ENCODE measurements around the gene HDAC4.

The HDAC4 gene

DNA sequence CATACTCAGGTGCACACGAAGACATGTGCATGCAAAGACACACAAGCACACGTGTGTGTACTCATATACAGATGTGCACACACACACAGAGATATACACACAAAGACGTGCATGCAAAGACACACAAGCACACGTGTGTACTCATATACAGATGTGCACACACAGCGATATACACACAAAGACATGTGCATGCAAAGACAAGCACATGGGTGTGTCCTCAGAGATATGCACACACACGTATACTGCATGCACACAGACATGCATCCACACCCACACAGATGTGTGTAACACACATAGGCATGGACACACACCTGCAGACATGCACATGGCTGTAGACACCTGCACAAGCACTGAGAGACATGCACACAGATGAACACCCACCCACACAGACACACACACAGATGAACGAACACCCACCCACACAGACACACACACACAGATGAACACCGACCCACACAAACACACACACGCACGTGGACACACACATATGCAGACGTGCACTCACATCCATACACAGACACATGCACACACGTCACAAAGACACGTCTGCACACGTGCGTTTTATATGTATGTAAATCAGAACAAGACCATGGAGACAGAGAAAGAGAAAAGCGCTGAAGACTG, 321.0 kb downstream of the HDAC4 start:
- Histone ChIP-seq H3K36me3 (ENCODE audit: insufficient read depth, low read length) (no peaks in the 10 kb centered on the region; the same call in 1 of the 2 replicates), H3K27me3 (ENCODE audit: insufficient read depth, low read length, poor library complexity, severe bottlenecking) (no peaks in the 10 kb centered on the region), H3K4me3 (ENCODE audit: low read length, poor library complexity, severe bottlenecking) (no peak overlapping the region), H3K9ac (ENCODE audit: low read depth, low read length, poor library complexity, severe bottlenecking) (no peak overlapping the region), H4K20me1 (ENCODE audit: insufficient read depth, low read length, poor library complexity, severe bottlenecking) (no peaks in the 10 kb centered on the region), H3K9me2 (replicated peaks; ENCODE audit: low read depth, low read length) (no peaks in the 10 kb centered on the region), H3K4me1 (ENCODE audit: insufficient read depth, low read length, poor library complexity, severe bottlenecking) (no peaks in the 10 kb centered on the region), H3K79me2 (ENCODE audit: insufficient read depth, low read length) (no peaks in the 10 kb centered on the region), H3K4me2 (ENCODE audit: low read depth, low read length, poor library complexity, severe bottlenecking) (no peak overlapping the region), H2AFZ (ENCODE audit: low read length) (no peak overlapping the region), H3F3A (ENCODE audit: low read depth) (no peaks in the 10 kb centered on the region), H3K9me3 (ENCODE audit: insufficient read depth, low read depth, low read length) (no peaks in the 10 kb centered on the region)
- TF ChIP-seq, protein P1, sequence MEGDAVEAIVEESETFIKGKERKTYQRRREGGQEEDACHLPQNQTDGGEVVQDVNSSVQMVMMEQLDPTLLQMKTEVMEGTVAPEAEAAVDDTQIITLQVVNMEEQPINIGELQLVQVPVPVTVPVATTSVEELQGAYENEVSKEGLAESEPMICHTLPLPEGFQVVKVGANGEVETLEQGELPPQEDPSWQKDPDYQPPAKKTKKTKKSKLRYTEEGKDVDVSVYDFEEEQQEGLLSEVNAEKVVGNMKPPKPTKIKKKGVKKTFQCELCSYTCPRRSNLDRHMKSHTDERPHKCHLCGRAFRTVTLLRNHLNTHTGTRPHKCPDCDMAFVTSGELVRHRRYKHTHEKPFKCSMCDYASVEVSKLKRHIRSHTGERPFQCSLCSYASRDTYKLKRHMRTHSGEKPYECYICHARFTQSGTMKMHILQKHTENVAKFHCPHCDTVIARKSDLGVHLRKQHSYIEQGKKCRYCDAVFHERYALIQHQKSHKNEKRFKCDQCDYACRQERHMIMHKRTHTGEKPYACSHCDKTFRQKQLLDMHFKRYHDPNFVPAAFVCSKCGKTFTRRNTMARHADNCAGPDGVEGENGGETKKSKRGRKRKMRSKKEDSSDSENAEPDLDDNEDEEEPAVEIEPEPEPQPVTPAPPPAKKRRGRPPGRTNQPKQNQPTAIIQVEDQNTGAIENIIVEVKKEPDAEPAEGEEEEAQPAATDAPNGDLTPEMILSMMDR (conservative IDR thresholded peaks at IDR 0.05; ENCODE audit: low read length): no peak
- no peak for TF ChIP-seq EZH2phosphoT487 (IDR thresholded peaks at IDR 0.05; ENCODE audit: borderline replicate concordance)

DNA sequence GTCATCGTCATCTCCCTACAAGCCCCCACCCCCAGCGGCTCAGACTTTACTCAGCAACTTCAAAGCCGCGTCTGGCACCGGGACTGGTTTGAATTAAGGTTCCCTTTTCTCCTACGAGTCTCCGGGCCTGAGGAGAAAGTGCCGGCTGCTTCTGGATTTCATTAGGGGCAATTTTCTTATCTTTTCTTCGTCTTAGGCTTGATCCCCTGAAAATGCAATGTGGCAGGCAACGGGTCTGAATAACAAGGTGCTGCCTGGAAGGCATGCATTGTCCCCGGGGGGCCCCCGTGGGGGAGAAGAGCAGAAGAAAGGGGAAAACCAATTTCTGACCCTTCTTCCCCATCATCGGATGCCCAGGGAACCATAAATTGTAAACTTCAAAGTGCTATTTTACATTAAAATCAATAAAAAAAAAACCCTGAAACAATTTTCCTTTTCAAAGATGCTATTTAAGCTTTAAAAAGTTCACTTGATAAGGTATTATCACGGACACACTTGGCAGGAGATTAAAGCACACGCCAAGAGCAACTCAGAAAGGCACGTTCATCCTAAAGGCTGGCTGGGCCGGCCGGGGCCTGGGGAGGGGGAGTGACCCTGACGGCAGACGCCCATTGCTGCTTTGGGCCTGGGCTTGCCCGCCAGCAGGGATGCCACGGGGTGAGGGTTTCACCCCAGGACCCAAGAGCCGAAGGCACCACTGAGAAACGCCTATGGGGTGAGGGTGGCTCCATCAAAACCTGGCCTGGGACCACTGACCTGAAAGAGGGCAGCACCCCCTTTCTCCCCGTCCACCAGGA, 322.5 kb downstream of the HDAC4 start:
- Histone ChIP-seq H3K4me1 (ENCODE audit: insufficient read depth, low read length, poor library complexity, severe bottlenecking) (no peaks in the 10 kb centered on the region), H3F3A (ENCODE audit: low read depth) (no peaks in the 10 kb centered on the region), H3K79me2 (ENCODE audit: insufficient read depth, low read length) (no peaks in the 10 kb centered on the region), H3K9me3 (ENCODE audit: insufficient read depth, low read depth, low read length) (no peaks in the 10 kb centered on the region), H3K36me3 (ENCODE audit: insufficient read depth, low read length) (no peaks in the 10 kb centered on the region; the same call in 1 of the 2 replicates), H3K27me3 (ENCODE audit: insufficient read depth, low read length, poor library complexity, severe bottlenecking) (no peaks in the 10 kb centered on the region), H4K20me1 (ENCODE audit: insufficient read depth, low read length, poor library complexity, severe bottlenecking) (no peaks in the 10 kb centered on the region), H2AFZ (ENCODE audit: low read length) (no peak overlapping the region), H3K9me2 (replicated peaks; ENCODE audit: low read depth, low read length) (no peaks in the 10 kb centered on the region), H3K4me3 (ENCODE audit: low read length, poor library complexity, severe bottlenecking) (no peak overlapping the region), H3K4me2 (ENCODE audit: low read depth, low read length, poor library complexity, severe bottlenecking) (no peak overlapping the region), H3K9ac (ENCODE audit: low read depth, low read length, poor library complexity, severe bottlenecking) (no peak overlapping the region)
- TF ChIP-seq, protein P1 (conservative IDR thresholded peaks at IDR 0.05; ENCODE audit: low read length): no peak
- no peak for TF ChIP-seq EZH2phosphoT487 (IDR thresholded peaks at IDR 0.05; ENCODE audit: borderline replicate concordance)

- no peak overlapping the region for H3K4me3 ChIP-seq (ENCODE audit: low read length, poor library complexity, severe bottlenecking)
- H3K79me2 ChIP-seq (ENCODE audit: insufficient read depth, low read length): no peaks in the 10 kb centered on the region
- no peaks in the 10 kb centered on the region for H3K4me1 ChIP-seq (ENCODE audit: insufficient read depth, low read length, poor library complexity, severe bottlenecking)
- H3K9ac ChIP-seq (ENCODE audit: low read depth, low read length, poor library complexity, severe bottlenecking): no peak overlapping the region
- no peaks in the 10 kb centered on the region for H3K9me2 ChIP-seq (replicated peaks; ENCODE audit: low read depth, low read length)
- H2AFZ ChIP-seq (ENCODE audit: low read length): no peak overlapping the region
- no peak overlapping the region for H3K4me2 ChIP-seq (ENCODE audit: low read depth, low read length, poor library complexity, severe bottlenecking)
- no peaks in the 10 kb centered on the region for H3K9me3 ChIP-seq (ENCODE audit: insufficient read depth, low read depth, low read length)
- no peaks in the 10 kb centered on the region; the same call in 1 of the 2 replicates for H3K36me3 ChIP-seq (ENCODE audit: insufficient read depth, low read length)
- no peaks in the 10 kb centered on the region for H4K20me1 ChIP-seq (ENCODE audit: insufficient read depth, low read length, poor library complexity, severe bottlenecking)
- no peaks in the 10 kb centered on the region for H3F3A ChIP-seq (ENCODE audit: low read depth)
- H3K27me3 ChIP-seq (ENCODE audit: insufficient read depth, low read length, poor library complexity, severe bottlenecking): no peaks in the 10 kb centered on the region
- TF ChIP-seq, protein P1 (conservative IDR thresholded peaks at IDR 0.05; ENCODE audit: low read length): no peak
- no peak for TF ChIP-seq EZH2phosphoT487 (IDR thresholded peaks at IDR 0.05; ENCODE audit: borderline replicate concordance)
Measured at GRCh38 chr2:239077260-239077659, 323.6 kb downstream of the HDAC4 start.

Data from Loucy (cell line).